ENCODE measurements around the gene RNF5.

GRCh38 chr6:32195902-32196681 is 17.9 kb downstream of the RNF5 start:
- TF ChIP-seq EZH2 (IDR thresholded peaks at IDR 0.05; ENCODE audit: borderline replicate concordance, low read depth, low read length): no peak
- no peak for TF ChIP-seq EP300 (IDR thresholded peaks at IDR 0.05; ENCODE audit: low read length)
- peak; percentile 13; the same call in 1 of the 2 replicates for TF ChIP-seq ILF3 (IDR thresholded peaks at IDR 0.05; ENCODE audit: borderline replicate concordance)
- no peak for TF ChIP-seq SRSF7 (optimal IDR thresholded peaks at IDR 0.05; ENCODE audit: low read depth, low read length)
- TF ChIP-seq GTF2E2 (tag; IDR thresholded peaks at IDR 0.05): no peak
- TF ChIP-seq TEAD4 (IDR thresholded peaks at IDR 0.05; ENCODE audit: low read length): no peak
- TF ChIP-seq TEAD4 (CRISPR knock-in tag; IDR thresholded peaks at IDR 0.05; ENCODE audit: borderline replicate concordance): no peak; the same call in 1 of the 2 replicates
- no peak for TF ChIP-seq ZNF274 (IDR thresholded peaks at IDR 0.05; ENCODE audit: borderline replicate concordance, low read depth, low read length)

Measured in K562 (cell line).